Neural cell (in vitro differentiated cells): Measurements from ENCODE around the gene PPP2R1A.
"Not testable (repeated sequence)": the region's sequence is repeated elsewhere in the genome, so short reads cannot be mapped to it uniquely, and the experiment has no call there.

Experiments used
- CTCF ChIP-seq: fragments of 450-650 bp; IDR thresholded peaks from 2 replicates; pipeline ENCODE4 v1.5.1; 2014; ENCODE audit warnings: antibody characterized with exemption, mild to moderate bottlenecking, moderate library complexity; ENCODE audit not compliant: poor library complexity, severe bottlenecking
- EP300 ChIP-seq: fragments of 450-650 bp; conservative IDR thresholded peaks from 2 replicates; pipeline ENCODE4 v1.6.1; 2014; ENCODE audit warnings: antibody characterized with exemption, mild to moderate bottlenecking, moderate library complexity; ENCODE audit not compliant: poor library complexity, severe bottlenecking
- EZH2 ChIP-seq: fragments of 200-600, 300-800 bp; shearing (Covaris generic), sonication (generic); IDR thresholded peaks from 2 replicates; pipeline ENCODE4 v1.6.1; 2014; ENCODE audit warnings: antibody characterized with exemption, low read length, borderline replicate concordance, mild to moderate bottlenecking; ENCODE audit not compliant: insufficient read depth, poor library complexity, severe bottlenecking
- REST ChIP-seq: IDR thresholded peaks from 2 replicates; pipeline ENCODE4 v1.6.1; 2012; ENCODE audit warnings: borderline replicate concordance
- TAF1 ChIP-seq: IDR thresholded peaks from 2 replicates; pipeline ENCODE4 v1.6.1; 2012; ENCODE audit warnings: low read depth

- TF ChIP-seq TAF1, CTCF, EZH2, REST, EP300: not testable (repeated sequence)
Measured at GRCh38 chr19:52200755-52201391, 11.0 kb downstream of the PPP2R1A start.
